Heart left ventricle (tissue), 16 donors: Measurements from ENCODE around the gene SCAI. TPM values are rescaled to one million over a fixed set of nuclear protein-coding genes. Genes with fewer than 3 reads are reported as not detected.

Source experiments
- ATAC-seq, 4 donors: fragments of 200-7000 bp; cut with Tn5 transposase; one replicate each; pipeline ENCODE4 v1.9.1; 2020 to 2022; ENCODE audit warnings: moderate library complexity in 4 of 4, mild to moderate bottlenecking in 3 of 4, moderate number of reproducible peaks in 1 of 4
- DNase-seq, 5 donors: peaks; one replicate each; pipeline ENCODE4 v3.0.0-alpha.2; 2020
- H3K27ac ChIP-seq, 12 donors: fragments of 200-600 bp; sonication (generic) in 4 of 12; one replicate each; pipeline versions ENCODE4 v1.5.0 to v1.8.0; 2016 to 2022; ENCODE audit warnings: mild to moderate bottlenecking in 2 of 12
- H3K27me3 ChIP-seq, 9 donors: fragments of 200-600 bp; sonication (generic) in 2 of 9; one replicate each; pipeline versions ENCODE4 v1.5.1 to v1.8.0; 2016 to 2022; ENCODE audit warnings: mild to moderate bottlenecking in 3 of 9
- H3K36me3 ChIP-seq, 9 donors: fragments of 200-600 bp; sonication (generic) in 2 of 9; one replicate each; pipeline versions ENCODE4 v1.5.0 to v1.8.0; 2018 to 2022; ENCODE audit warnings: mild to moderate bottlenecking in 2 of 9
- H3K4me1 ChIP-seq, 12 donors: fragments of 200-600 bp; sonication (generic) in 4 of 12; one replicate each; pipeline versions ENCODE4 v1.5.0 to v1.8.0; 2016 to 2022; ENCODE audit warnings: mild to moderate bottlenecking in 3 of 12
- H3K4me3 ChIP-seq, 12 donors: fragments of 200-600 bp; sonication (generic) in 4 of 12; one replicate each; pipeline versions ENCODE4 v1.5.0 to v1.8.0; 2017 to 2022; ENCODE audit warnings: mild to moderate bottlenecking in 9 of 12, moderate library complexity in 4 of 12
- H3K9me3 ChIP-seq, 12 donors: fragments of 200-600 bp; sonication (generic) in 4 of 12; one replicate each; pipeline versions ENCODE4 v1.5.0 to v1.8.0; 2016 to 2022; ENCODE audit warnings: mild to moderate bottlenecking in 1 of 12
- CTCF ChIP-seq, 12 donors: fragments of 200-600 bp; sonication (generic) in 4 of 12; IDR thresholded peaks; one replicate each; pipeline versions ENCODE4 v1.5.0 to v1.8.0; 2018 to 2022; ENCODE audit warnings: antibody characterized with exemption in 12 of 12, mild to moderate bottlenecking in 5 of 12
- POLR2A ChIP-seq, 2 donors: fragments of 450-650 bp; IDR thresholded peaks; one replicate each; pipeline ENCODE4 v1.6.1; 2017; ENCODE audit warnings: antibody characterized with exemption in 2 of 2, mild to moderate bottlenecking in 2 of 2, moderate library complexity in 2 of 2
- WGBS, 4 donors: extraction: QIAGEN DNeasy Blood & Tissue Kit in 2 of 4; methylation state at CpG; one replicate each; pipeline versions ENCODE4 v1.1.5 to v1.1.7; 2013 to 2018; 5-methylcytosine and 5-hydroxymethylcytosine counted together
- intact Hi-C, 10 donors: fragments of 100-400 bp; cut with DNase I; formaldehyde crosslinking; loops; one replicate each; pipeline versions ENCODE4 v1.11.1 to v1.14.2; 2022
- polyA plus RNA-seq, 2 donors: library from polyadenylated mRNA; stranded (reverse); fragments of 200-250 nt; gene quantifications; one replicate each; pipeline ENCODE4 v1.2.3, GENCODE V29; 2013
- total RNA-seq, 9 donors: library from RNA; depleted of rRNA in 2 of 9; stranded (reverse); fragments of >200 nt in 2 of 9; fragmentation: NEBNext Ultra II Directional in 3 of 9; extraction: Animal tissue kit (Norgen Biotek cat#: 25700) in 3 of 9; gene quantifications; one replicate each; pipeline versions ENCODE4 v1.1.0 to v1.2.4, GENCODE V29; 2016 to 2023
- donor health status: ischemic (EF 13 %, LVEDD 7.1; RV severe dilation, severe dysfunction).
- donor health status: healthy with polysubstance abuse.
- donor health status: DM: no; HTN: yes; CAD: no.
- donor health status: DM: no; HTN: no; CAD: no.
- donor health status: ischemic (EF 25% LVEDD 6.9; RV normal size, moderate dysfunction).
- donor health status: ischemic (EF 25% LVEDD 5.7; RV mildly dilated, moderate dysfunction).
- donor health status: healthy.
- donor health status: DM: yes; HTN: yes; CAD: no.
- donor health status: ischemic (EF 35%, LVEDD 5.7; RV mildly dilated, moderate dysfunction).
- donor health status: nonischemic (EF 11% LVEDD 7.7; RV severe dilation, severe dysfunction).
- donor health status: DM: yes; HTN: yes; CAD: no.
- donor health status: PGD.
- donor health status: ischemic (EF 29% LVEDD 5.4; RV normal size, mild dysfunction).
- donor health status: nonischemic (EF 23%, LVEDD 6.1; RV moderate dilation, normal function).

The SCAI gene
- total and polyA plus RNA-seq, 11 donors, result 1.4 to 5.3 (median 3.8) TPM

GRCh38 chr9:124947727-124948391, 195.5 kb downstream of the SCAI start:
- 75 to 81% (median 78%) methylated on average over 5 of the region's 5 CpGs for WGBS, 4 donors
- peaks cover 0 to 10% (median 0%) of the 10 kb centered on the region in 9 donors for H3K36me3 ChIP-seq
- DNase-seq (no peak), ATAC-seq (no peak)
- H3K4me3 ChIP-seq, result no peak overlapping the region
- no peak for TF ChIP-seq POLR2A (IDR thresholded peaks at IDR 0.05)
- TF ChIP-seq CTCF (IDR thresholded peaks at IDR 0.05), result no peak
- H3K9me3 ChIP-seq, result no peaks in the 10 kb centered on the region
- no peaks in the 10 kb centered on the region for H3K4me1 ChIP-seq
- intact Hi-C loops, result loop anchor here in 2 of 10 donors (5.0 to 10.0 kb wide), 2 partner anchors 194 to 197 kb away; partner anchors contain the start of gene SCAI (in 2 of the 2)
- H3K27me3 ChIP-seq, result no peaks in the 10 kb centered on the region
- H3K27ac ChIP-seq, result no peak overlapping the region

- no peak overlapping the region for H3K27ac ChIP-seq
- ATAC-seq (no peak), DNase-seq (no peak)
- no peak overlapping the region for H3K4me3 ChIP-seq
- WGBS, 4 donors, result 85 to 97% (median 91%) methylated on average over 1 of the region's 1 CpG
- peaks cover 0 to 10% (median 8%) of the 10 kb centered on the region in 12 donors for H3K4me1 ChIP-seq
- H3K36me3 ChIP-seq, result no peaks in the 10 kb centered on the region
- H3K9me3 ChIP-seq, result no peaks in the 10 kb centered on the region
- no peaks in the 10 kb centered on the region for H3K27me3 ChIP-seq
- no peak for TF ChIP-seq POLR2A (IDR thresholded peaks at IDR 0.05)
- no peak for TF ChIP-seq CTCF (IDR thresholded peaks at IDR 0.05)
- intact Hi-C loops, result loop anchor here in 2 of 10 donors (5.0 to 10.0 kb wide), 2 partner anchors 196 to 199 kb away; partner anchors contain the start of gene SCAI (in 2 of the 2)
Observed at GRCh38 chr9:124946167-124946566, 197.2 kb downstream of the SCAI start.

GRCh38 chr9:124941679-124942561, 201.4 kb downstream of the SCAI start:
- Histone ChIP-seq H3K4me3 (peak overlapping the region; percentile 60 to 99 (median 86)), H3K9me3 (no peaks in the 10 kb centered on the region), H3K4me1 (peaks cover 0 to 19% (median 15%) of the 10 kb centered on the region in 12 donors), H3K27ac (peak overlapping the region; percentile 87 to 99 (median 96)), H3K36me3 (peaks cover 0 to 22% (median 16%) of the 10 kb centered on the region in 9 donors), H3K27me3 (no peaks in the 10 kb centered on the region)
- 9 to 21% (median 14%) methylated on average over 27 to 31 of the region's 31 CpGs for WGBS, 4 donors
- TF ChIP-seq CTCF (IDR thresholded peaks at IDR 0.05), result no peak
- TF ChIP-seq POLR2A (IDR thresholded peaks at IDR 0.05), result no peak
- peak; percentile 46 to 80 (median 60) for DNase-seq
- peak in 3 of 4 donors; percentile 11 to 46 (median 39) for ATAC-seq
- intact Hi-C loops, result loop anchor here in 8 of 10 donors (1.0 to 10.0 kb wide), 9 partner anchors 170 to 301 kb away; partner anchors contain the start of genes SCAI (in 7 of the 8), NR6A1 (in 2 of the 8) and PPP6C (in 1 of the 8)
